Stimulated activated effector memory CD8-positive, alpha-beta T cell treated with anti-CD3 and anti-CD28 coated beads, Interleukin-12 subunit alpha, Interleukin-12 subunit beta, amount 100 ng/mL, for 72 hours (primary cell): ENCODE data around the gene AAK1.
A peak's percentile ranks its signal among the peaks of the same experiment; 100 is the strongest.
"Not testable (repeated sequence)": the region's sequence is repeated elsewhere in the genome, so short reads cannot be mapped to it uniquely, and the experiment has no call there.

Experiments used
- ATAC-seq: fragments of 150-1000 bp; cut with Tn5 transposase; 2 replicates; pipeline ENCODE4 v1.10.0; 2021
- DNase-seq, 2 donors: peaks; one replicate each; pipeline ENCODE4 v3.0.0; 2021 to 2022; ENCODE audit warnings: low spot score in 2 of 2
- H3K27ac Mint-ChIP-seq: one replicate; pipeline ENCODE4 v1.8.0; 2022; ENCODE audit warnings: mild to moderate bottlenecking, mixed read lengths
- H3K36me3 Mint-ChIP-seq: one replicate; pipeline ENCODE4 v1.8.0; 2022; ENCODE audit warnings: mild to moderate bottlenecking, mixed read lengths
- H3K4me1 Mint-ChIP-seq: one replicate; pipeline ENCODE4 v1.8.0; 2022; ENCODE audit warnings: mixed read lengths
- H3K4me3 Mint-ChIP-seq: one replicate; pipeline ENCODE4 v1.8.0; 2022; ENCODE audit warnings: mild to moderate bottlenecking, mixed read lengths
- H3K9me3 Mint-ChIP-seq: one replicate; pipeline ENCODE4 v1.8.0; 2022; ENCODE audit warnings: mixed read lengths

AAK1 gene

GRCh38 chr2:69643602-69644505, at the start of gene AAK1:
Gene AAK1 (minus strand): TSS chr2:69643739. CDS start chr2:69643040, 699 bp downstream.
- Mint-ChIP-seq H3K9me3 (no peaks in the 10 kb centered on the region), H3K4me3 (peak within 1 kb of the TSS; percentile 89), H3K4me1 (peaks cover 60% of the 10 kb centered on the region), H3K27ac (peak within 1 kb of the TSS; percentile 84), H3K36me3 (peaks cover 50% of the 10 kb centered on the region)
- ATAC-seq (peak; percentile 76), DNase-seq (peak; percentile 78 to 95)

DNA sequence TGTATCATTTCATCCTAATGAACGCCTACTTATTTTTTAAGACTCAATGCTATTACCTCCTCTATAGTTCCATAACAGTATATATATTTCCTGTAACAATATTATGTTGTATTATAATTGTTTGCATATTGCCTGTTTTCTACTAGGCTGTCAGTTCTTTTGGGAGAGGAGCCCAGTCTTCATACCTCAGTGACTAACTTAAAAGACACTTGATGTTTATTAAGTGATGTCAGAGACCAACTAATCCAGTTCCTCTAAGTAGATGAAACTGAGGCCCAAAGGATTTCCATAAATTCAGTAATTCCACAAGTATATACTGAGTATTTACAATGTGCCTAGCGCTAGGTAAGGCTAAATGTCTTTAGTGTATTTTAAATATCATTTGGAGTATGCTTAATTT, 48.9 kb upstream of the AAK1 start:
- no peak overlapping the region for H3K4me3 Mint-ChIP-seq
- DNase-seq (no peak), ATAC-seq (no peak)
- H3K4me1 Mint-ChIP-seq: peaks cover 58% of the 10 kb centered on the region
- no peaks in the 10 kb centered on the region for H3K36me3 Mint-ChIP-seq
- H3K9me3 Mint-ChIP-seq: no peaks in the 10 kb centered on the region
- peak overlapping the region; percentile 92 for H3K27ac Mint-ChIP-seq

DNA sequence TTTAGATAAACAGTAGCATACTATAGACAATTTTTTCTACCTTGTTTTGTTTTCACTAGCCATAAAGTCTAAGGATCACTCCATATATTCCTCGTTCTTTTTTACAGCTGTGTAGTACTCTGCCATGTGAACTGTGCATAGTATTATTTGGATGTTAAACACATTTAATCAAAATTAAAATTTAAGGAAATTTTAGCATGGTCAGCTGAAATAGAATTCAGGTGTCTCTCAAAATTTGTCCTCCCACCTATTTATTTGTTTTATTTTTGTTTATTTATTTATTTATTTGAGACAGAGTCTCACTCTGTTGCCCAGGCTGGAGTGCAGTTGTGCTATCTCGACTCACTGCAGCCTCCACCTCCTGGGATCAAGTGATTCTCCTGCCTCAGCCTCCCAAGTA, 46.4 kb upstream of the AAK1 start:
- Mint-ChIP-seq H3K9me3 (no peaks in the 10 kb centered on the region), H3K36me3 (no peaks in the 10 kb centered on the region), H3K4me3 (no peak overlapping the region), H3K27ac (no peak overlapping the region), H3K4me1 (peaks cover 54% of the 10 kb centered on the region)
- ATAC-seq: no peak
- no peak for DNase-seq

- Mint-ChIP-seq H3K9me3 (no peaks in the 10 kb centered on the region), H3K4me1 (peaks cover 56% of the 10 kb centered on the region), H3K36me3 (no peaks in the 10 kb centered on the region), H3K27ac (peak overlapping the region; percentile 44), H3K4me3 (no peak overlapping the region)
- ATAC-seq (no peak), DNase-seq (no peak)
Observed at GRCh38 chr2:69689466-69689865, 45.9 kb upstream of the AAK1 start.

DNA sequence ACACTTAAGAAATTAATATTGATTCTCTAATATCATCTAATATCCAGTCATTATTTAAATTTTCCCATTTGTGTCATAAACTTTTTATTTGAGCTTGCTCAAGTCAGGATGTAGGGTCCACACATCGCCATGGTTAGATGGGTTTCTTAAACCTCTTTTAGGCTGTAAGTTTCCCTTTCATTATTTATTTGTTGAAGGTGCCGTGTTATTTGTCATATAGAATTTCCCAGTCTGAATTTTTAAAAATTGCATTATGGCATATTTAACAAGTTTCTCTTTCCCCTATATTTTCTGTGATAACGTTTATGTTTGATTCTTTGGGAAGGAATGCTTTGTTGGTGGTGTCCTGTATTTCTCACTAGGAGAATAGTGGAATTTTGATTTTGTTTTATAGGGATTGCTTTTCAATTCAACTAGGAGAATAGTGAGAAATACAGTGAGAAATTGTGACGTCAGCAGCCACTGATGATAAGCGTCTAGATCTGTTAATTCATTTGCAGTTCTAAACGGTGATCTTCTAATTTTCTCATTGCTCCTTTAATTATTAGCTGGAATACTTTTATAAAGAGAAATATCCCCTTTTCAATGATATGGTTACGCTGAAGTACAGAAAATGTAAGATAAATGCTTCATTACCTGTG, 44.6 kb upstream of the AAK1 start:
- ATAC-seq (no peak), DNase-seq (no peak)
- H3K27ac Mint-ChIP-seq: no peak overlapping the region
- H3K4me3 Mint-ChIP-seq: no peak overlapping the region
- H3K9me3 Mint-ChIP-seq: no peaks in the 10 kb centered on the region
- no peaks in the 10 kb centered on the region for H3K36me3 Mint-ChIP-seq
- H3K4me1 Mint-ChIP-seq: peaks cover 55% of the 10 kb centered on the region

DNA sequence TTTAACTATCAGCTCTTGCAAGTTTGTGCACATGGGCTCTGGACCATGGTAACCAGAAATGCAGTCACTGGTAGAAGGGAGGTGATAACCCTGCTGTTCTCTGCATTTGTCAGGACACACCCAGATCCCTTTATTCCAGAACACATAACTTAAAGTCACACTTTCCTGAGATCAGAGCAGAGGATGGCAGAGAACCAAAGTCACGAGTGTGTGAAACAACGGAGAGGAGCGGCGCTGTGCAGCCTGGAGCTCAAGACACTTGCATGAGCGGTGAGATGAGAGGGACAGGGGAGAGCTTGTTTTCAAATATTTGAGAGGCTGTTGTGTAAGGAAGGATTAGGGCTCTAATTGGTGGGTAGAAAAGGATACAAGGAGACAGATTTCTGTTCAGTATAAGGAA, 43.3 kb upstream of the AAK1 start:
- ATAC-seq (no peak), DNase-seq (no peak)
- Mint-ChIP-seq H3K36me3 (no peaks in the 10 kb centered on the region), H3K4me3 (no peak overlapping the region), H3K27ac (no peak overlapping the region), H3K9me3 (no peaks in the 10 kb centered on the region), H3K4me1 (peaks cover 51% of the 10 kb centered on the region)

DNA sequence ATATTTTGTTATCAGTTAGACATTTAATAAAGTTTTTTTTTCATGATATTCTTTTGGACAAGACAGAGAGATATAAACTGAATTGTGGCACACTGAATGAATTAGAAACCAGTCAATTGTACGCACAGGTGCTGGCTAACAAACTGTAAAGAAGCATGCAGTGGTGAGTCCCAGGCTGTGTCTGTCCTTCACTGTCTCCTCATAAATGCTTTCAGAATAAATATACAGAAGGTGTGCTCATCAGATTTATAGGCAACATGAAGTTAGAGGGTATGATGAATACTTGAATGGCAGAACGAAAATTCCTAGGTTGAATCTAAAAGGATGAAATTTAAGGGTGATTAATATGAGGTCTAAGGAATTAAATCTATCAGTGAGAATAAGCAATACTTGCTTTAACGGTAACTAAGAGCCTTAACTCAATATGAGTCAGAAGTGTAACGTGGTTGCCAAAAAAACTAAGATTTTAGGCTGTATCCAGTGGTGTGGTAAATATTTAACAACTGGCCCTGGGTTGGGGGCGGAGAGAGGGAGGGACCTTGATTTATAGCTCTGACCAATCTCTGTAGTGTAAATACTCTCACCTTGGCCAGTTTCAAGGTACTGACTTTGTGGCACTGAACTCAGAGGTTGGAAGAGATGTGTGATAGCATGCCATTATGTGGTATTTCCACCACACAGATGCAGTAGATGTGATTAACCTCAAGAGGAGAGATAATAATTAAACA, 41.9 kb upstream of the AAK1 start:
- peaks cover 41% of the 10 kb centered on the region for H3K4me1 Mint-ChIP-seq
- no peak overlapping the region for H3K27ac Mint-ChIP-seq
- DNase-seq (peak; percentile 20 to 69), ATAC-seq (peak; percentile 98)
- H3K9me3 Mint-ChIP-seq: no peaks in the 10 kb centered on the region
- no peak overlapping the region for H3K4me3 Mint-ChIP-seq
- no peaks in the 10 kb centered on the region for H3K36me3 Mint-ChIP-seq

GRCh38 chr2:69683170-69683971, 39.8 kb upstream of the AAK1 start:
- Mint-ChIP-seq H3K4me1 (peaks cover 38% of the 10 kb centered on the region), H3K4me3 (peak overlapping the region; percentile 20), H3K27ac (peak overlapping the region; percentile 2), H3K9me3 (no peaks in the 10 kb centered on the region), H3K36me3 (no peaks in the 10 kb centered on the region)
- DNase-seq: no peak
- peak; percentile 42 for ATAC-seq

DNA sequence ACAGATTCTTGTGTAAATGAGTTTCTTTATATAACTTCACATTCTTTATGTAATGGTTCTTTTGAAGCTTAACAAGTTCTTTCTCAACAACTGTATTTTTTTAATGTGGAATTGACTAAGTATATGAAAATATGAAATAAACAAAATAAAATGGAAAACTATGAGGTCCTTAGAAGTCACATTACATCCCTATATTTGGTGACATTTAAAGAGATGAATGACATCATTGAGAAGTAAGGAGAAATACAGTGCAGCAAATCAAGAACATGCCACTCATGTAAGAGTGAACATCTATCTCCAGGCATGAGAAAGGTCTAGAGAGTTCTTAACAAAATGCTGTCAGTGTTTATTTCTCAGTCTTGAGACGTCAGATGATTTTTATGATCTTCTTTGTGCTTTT, 39.0 kb upstream of the AAK1 start:
- no peak overlapping the region for H3K4me3 Mint-ChIP-seq

GRCh38 chr2:69680001-69680675, 36.6 kb upstream of the AAK1 start:
- no peak for DNase-seq
- H3K9me3 Mint-ChIP-seq: no peaks in the 10 kb centered on the region
- ATAC-seq: no peak
- no peak overlapping the region for H3K27ac Mint-ChIP-seq
- H3K36me3 Mint-ChIP-seq: no peaks in the 10 kb centered on the region
- H3K4me1 Mint-ChIP-seq: peaks cover 37% of the 10 kb centered on the region
- H3K4me3 Mint-ChIP-seq: no peak overlapping the region

More for the DNA sequence above, 39.0 kb upstream of the AAK1 start:
- DNase-seq (no peak), ATAC-seq (no peak)
- Mint-ChIP-seq H3K4me1 (peaks cover 43% of the 10 kb centered on the region), H3K36me3 (no peaks in the 10 kb centered on the region), H3K9me3 (no peaks in the 10 kb centered on the region), H3K27ac (no peak overlapping the region)

- Mint-ChIP-seq H3K9me3 (no peaks in the 10 kb centered on the region), H3K4me3 (no peak overlapping the region), H3K27ac (peak overlapping the region; percentile 17), H3K36me3 (no peaks in the 10 kb centered on the region), H3K4me1 (peaks cover 15% of the 10 kb centered on the region)
- DNase-seq (no peak), ATAC-seq (no peak)
Observed at GRCh38 chr2:69677914-69678313, 34.4 kb upstream of the AAK1 start.

DNA sequence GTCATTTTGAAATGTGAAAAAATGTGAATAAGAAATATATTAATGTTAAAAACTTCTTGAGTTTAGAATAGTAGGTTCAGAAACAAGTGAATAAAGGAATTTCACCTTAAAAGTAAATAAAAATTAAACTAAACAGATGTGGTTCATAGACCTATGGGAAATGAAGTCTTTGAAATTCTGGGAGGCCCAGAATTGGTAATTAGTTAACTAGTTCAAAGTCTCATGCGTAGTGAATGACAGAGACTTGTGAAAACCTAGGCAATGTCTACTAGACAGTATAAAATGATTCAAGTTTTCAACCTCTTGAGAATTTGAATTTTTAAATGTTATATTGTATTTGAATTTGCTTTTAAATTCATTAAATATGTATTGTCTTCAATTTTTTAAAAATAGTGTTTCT, 32.6 kb upstream of the AAK1 start:
- no peaks in the 10 kb centered on the region for H3K36me3 Mint-ChIP-seq
- ATAC-seq: no peak
- peaks cover 4% of the 10 kb centered on the region for H3K9me3 Mint-ChIP-seq
- H3K4me3 Mint-ChIP-seq: no peak overlapping the region
- no peak for DNase-seq
- peaks cover 15% of the 10 kb centered on the region for H3K4me1 Mint-ChIP-seq
- no peak overlapping the region for H3K27ac Mint-ChIP-seq

- no peak for ATAC-seq
Observed at GRCh38 chr2:69674316-69674670, 30.8 kb upstream of the AAK1 start.

GRCh38 chr2:69673098-69673497, 29.6 kb upstream of the AAK1 start:
- not testable (repeated sequence) for H3K36me3 Mint-ChIP-seq, H3K27ac Mint-ChIP-seq, H3K4me3 Mint-ChIP-seq, ATAC-seq, H3K4me1 Mint-ChIP-seq, DNase-seq, H3K9me3 Mint-ChIP-seq

More at GRCh38 chr2:69674316-69674670, 30.8 kb upstream of the AAK1 start:
- H3K9me3 Mint-ChIP-seq: peaks cover 4% of the 10 kb centered on the region
- peaks cover 4% of the 10 kb centered on the region for H3K36me3 Mint-ChIP-seq
- H3K4me3 Mint-ChIP-seq: no peak overlapping the region
- peaks cover 6% of the 10 kb centered on the region for H3K4me1 Mint-ChIP-seq
- DNase-seq: no peak
- H3K27ac Mint-ChIP-seq: no peak overlapping the region
